ENCODE results near the gene AFMID. TPM values are rescaled to one million over a fixed set of nuclear protein-coding genes. Genes with fewer than 3 reads are reported as not detected.
A peak's percentile ranks its signal among the peaks of the same experiment; 100 is the strongest.

AFMID gene
- total RNA-seq, 4 donors from 2014 or later = 11.7 to 14.3 (median 12.1) TPM

- Histone ChIP-seq H3K27ac (no peak overlapping the region), H3K4me1 (peaks cover 5% of the 10 kb centered on the region in 2 donors), H3K36me3 (no peaks in the 10 kb centered on the region), H3K27me3 (no peaks in the 10 kb centered on the region), H3K9me3 (no peaks in the 10 kb centered on the region), H3K4me3 (peak overlapping the region in 3 of 4 donors; percentile 59 to 71 (median 67))
- intact Hi-C loops (cut with DNase I; ENCODE audit: low total_unique reads) (loop anchor here (1.0 kb wide), 1 partner anchor 40 kb away; no protein-coding TSS in a partner anchor), in situ Hi-C loops (cut with MboI; ENCODE audit: low sequenced_read_pairs in 4 of 4) (no loop called here)
- no peak for ATAC-seq
- TF ChIP-seq CTCF (IDR thresholded peaks at IDR 0.05 in 4 of 5, conservative IDR thresholded peaks at IDR 0.05 in 1 of 5) = no peak
- TF ChIP-seq POLR2A (IDR thresholded peaks at IDR 0.05) = no peak
- no peak for DNase-seq
Observed at GRCh38 chr17:78214706-78215061, 27.5 kb downstream of the AFMID start.

DNA sequence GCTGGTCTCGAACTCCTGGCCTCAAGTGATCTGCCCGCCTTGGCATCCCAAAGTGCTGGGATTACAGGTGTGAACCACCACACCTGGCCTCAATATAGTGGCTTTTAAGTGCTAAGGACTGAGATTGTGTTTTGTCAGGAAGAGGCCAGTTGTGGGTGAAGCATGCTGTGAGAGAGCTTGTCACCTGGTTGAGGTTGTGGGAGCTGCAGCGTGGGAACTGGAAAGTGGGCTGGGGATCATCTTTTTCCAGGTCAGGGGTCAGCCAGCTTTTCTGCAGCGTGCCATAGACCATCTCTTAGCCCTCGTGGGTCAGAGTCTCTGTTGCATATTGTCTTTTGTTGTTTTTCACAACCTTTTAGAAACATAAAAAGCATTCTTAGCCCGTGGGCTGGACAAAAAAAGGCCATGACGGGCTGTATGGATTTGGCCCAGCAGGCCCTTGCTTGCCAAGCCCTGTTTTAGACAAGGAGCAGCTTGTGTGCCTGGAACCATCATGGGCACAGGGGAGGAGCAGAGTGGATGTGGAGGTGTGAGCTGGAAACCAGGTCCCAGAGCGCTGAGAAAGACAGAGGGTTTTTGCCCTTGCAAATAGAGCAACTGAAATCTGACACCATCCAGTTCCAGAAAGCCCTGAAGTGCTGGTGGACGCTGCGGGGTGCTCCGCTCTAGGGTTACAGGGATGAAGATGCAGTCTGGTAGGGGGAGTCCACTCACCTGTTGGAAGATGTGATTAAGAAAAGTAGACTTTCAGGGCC is 32.4 kb downstream of the AFMID start:
- ATAC-seq (no peak), DNase-seq (no peak)
- in situ Hi-C loops (cut with MboI; ENCODE audit: low sequenced_read_pairs in 4 of 4) (no loop called here), intact Hi-C loops (cut with DNase I; ENCODE audit: low total_unique reads) (no loop called here)
- no peaks in the 10 kb centered on the region for H3K9me3 ChIP-seq
- H3K4me1 ChIP-seq = peaks cover 4 to 5% of the 10 kb centered on the region in 2 donors
- no peak overlapping the region for H3K4me3 ChIP-seq
- H3K36me3 ChIP-seq = no peaks in the 10 kb centered on the region
- H3K27ac ChIP-seq = no peak overlapping the region
- TF ChIP-seq CTCF (IDR thresholded peaks at IDR 0.05 in 4 of 5, conservative IDR thresholded peaks at IDR 0.05 in 1 of 5) = no peak
- TF ChIP-seq POLR2A (IDR thresholded peaks at IDR 0.05) = no peak
- no peaks in the 10 kb centered on the region for H3K27me3 ChIP-seq

GRCh38 chr17:78223061-78223460 is 35.9 kb downstream of the AFMID start:
- intact Hi-C loops (cut with DNase I; ENCODE audit: low total_unique reads) = no loop called here
- H3K27ac ChIP-seq = peak overlapping the region in 2 of 4 donors; percentile 22 to 47
- no peak for DNase-seq
- no peaks in the 10 kb centered on the region for H3K9me3 ChIP-seq
- ATAC-seq = no peak
- H3K4me1 ChIP-seq = peaks cover 3 to 6% of the 10 kb centered on the region in 2 donors
- TF ChIP-seq CTCF (IDR thresholded peaks at IDR 0.05 in 4 of 5, conservative IDR thresholded peaks at IDR 0.05 in 1 of 5) (no peak), POLR2A (IDR thresholded peaks at IDR 0.05) (no peak)
- in situ Hi-C loops (cut with MboI; ENCODE audit: low sequenced_read_pairs in 4 of 4) = no loop called here
- peaks cover 4 to 8% (median 4%) of the 10 kb centered on the region in 3 donors for H3K27me3 ChIP-seq
- no peak overlapping the region for H3K4me3 ChIP-seq
- no peaks in the 10 kb centered on the region for H3K36me3 ChIP-seq

DNA sequence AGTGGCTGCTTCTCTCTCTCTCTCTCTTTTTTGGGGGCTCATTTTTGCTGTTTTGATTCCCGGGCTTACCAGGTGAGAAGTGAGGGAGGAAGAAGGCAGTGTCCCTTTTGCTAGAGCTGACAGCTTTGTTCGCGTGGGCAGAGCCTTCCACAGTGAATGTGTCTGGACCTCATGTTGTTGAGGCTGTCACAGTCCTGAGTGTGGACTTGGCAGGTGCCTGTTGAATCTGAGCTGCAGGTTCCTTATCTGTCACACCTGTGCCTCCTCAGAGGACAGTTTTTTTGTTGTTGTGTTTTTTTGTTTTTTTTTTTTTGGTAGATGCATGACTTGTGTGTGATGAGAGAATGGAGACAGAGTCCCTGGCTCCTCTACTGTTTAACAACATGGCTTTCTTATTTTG is 36.6 kb downstream of the AFMID start:
- in situ Hi-C loops (cut with MboI; ENCODE audit: low sequenced_read_pairs in 4 of 4) = no loop called here
- Histone ChIP-seq H3K4me3 (no peak overlapping the region), H3K4me1 (peaks cover 3 to 6% of the 10 kb centered on the region in 2 donors), H3K27me3 (peaks cover 4 to 8% (median 4%) of the 10 kb centered on the region in 3 donors), H3K9me3 (no peaks in the 10 kb centered on the region), H3K36me3 (no peaks in the 10 kb centered on the region), H3K27ac (peak overlapping the region in 2 of 4 donors; percentile 22 to 47)
- no peak for ATAC-seq
- DNase-seq = no peak
- TF ChIP-seq POLR2A (IDR thresholded peaks at IDR 0.05) = no peak
- no peak for TF ChIP-seq CTCF (IDR thresholded peaks at IDR 0.05 in 4 of 5, conservative IDR thresholded peaks at IDR 0.05 in 1 of 5)
- intact Hi-C loops (cut with DNase I; ENCODE audit: low total_unique reads) = no loop called here
